Measurements from ENCODE around the gene SEMA4B.

DNA sequence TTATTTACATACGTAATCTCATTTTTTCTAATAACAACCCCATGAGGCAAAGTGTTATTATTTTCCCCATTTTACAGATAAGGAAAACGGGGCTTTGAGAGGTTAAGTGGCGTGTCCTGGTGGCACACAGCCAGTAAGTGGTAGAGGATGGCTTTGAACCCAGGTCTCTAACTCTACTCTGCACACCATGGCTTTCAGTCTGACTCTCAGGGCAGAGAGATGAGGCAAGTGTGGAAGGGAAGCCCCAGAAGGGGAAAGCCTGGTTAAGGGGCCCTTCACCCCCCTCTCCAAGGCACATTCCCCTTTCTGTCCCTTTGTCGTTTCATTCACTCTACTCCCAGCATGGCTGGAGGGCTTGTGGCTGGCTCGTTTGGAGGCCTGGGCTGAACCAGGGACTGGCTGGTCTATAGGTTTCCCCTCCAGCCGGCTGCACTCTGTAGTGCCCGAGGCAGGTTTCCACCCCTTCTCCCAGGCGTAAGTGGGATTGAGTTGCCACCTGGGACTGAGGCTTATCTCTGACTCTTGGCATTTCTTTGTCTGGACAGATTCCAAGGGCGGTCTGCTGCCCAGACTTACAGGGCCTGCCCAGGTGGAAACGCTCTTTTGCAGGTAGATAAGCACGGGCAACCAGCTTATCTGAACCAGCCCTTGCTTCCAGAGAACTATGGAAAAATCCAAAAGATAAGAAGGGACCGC, 12.1 kb downstream of the SEMA4B start:
- TF ChIP-seq EZH2phosphoT487 (IDR thresholded peaks at IDR 0.05; ENCODE audit: insufficient read depth, low read depth) (no peak), EZH2 (IDR thresholded peaks at IDR 0.05; ENCODE audit: insufficient read depth, poor library complexity, severe bottlenecking) (no peak)

Data from GM23248 (cell line).